Fibroblast of the aortic adventitia (primary cell): ENCODE data around the gene EFCAB9. TPM values are rescaled to one million over a fixed set of nuclear protein-coding genes. Genes with fewer than 3 reads are reported as not detected.

Source experiments
- DNase-seq: peaks from one replicate; pipeline ENCODE4 v3.0.0-alpha.2; 2010; ENCODE audit warnings: low read depth
- H3K4me3 ChIP-seq: 2 replicates; pipeline ENCODE4 v1.5.1; 2011; ENCODE audit warnings: low read depth, mild to moderate bottlenecking, control low read depth, low read length, moderate library complexity
- CTCF ChIP-seq: IDR thresholded peaks from 2 replicates; pipeline ENCODE4 v1.5.1; 2011; ENCODE audit warnings: mild to moderate bottlenecking, low read length, control low read depth, inconsistent platforms; ENCODE audit not compliant: insufficient read depth
- small RNA-seq: library from RNA; depleted of rRNA; stranded (forward); fragments of <200 nt; gene quantifications from one replicate; pipeline ENCODE3, GENCODE V24; 2012
- total RNA-seq: library from RNA; depleted of rRNA; stranded (reverse); fragments of >200 nt; gene quantifications from 2 replicates; pipeline ENCODE4 v1.2.3, GENCODE V29; 2012; ENCODE audit warnings: low replicate concordance

EFCAB9 gene
- total RNA-seq, 1 donor: not detected

- DNase-seq: no peak
- H3K4me3 ChIP-seq: no peak overlapping the region
- TF ChIP-seq CTCF: no peak
Measured at GRCh38 chr5:172248637-172249036, 54.7 kb downstream of the EFCAB9 start.

DNA sequence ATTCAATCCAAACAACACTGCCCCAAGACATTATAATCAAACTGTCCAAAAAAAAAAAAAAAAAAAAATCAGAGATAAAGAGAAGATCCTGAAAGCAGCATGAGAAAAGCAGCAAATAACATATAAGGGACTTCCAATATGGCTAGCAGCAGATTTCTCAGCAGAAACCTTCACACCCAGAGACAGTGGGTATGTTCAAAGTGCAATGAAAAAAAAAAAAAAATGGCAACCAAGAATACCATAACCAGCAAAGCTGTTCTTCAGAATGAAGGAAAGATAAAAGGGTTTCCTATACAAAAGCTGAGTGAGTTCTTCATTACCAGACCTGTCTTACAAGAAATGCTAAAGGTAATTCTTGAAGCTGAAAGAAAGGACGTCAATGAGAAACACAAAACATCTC, 57.4 kb downstream of the EFCAB9 start:
- no peak overlapping the region for H3K4me3 ChIP-seq
- TF ChIP-seq CTCF: no peak
- no peak for DNase-seq

- no peak for DNase-seq
- TF ChIP-seq CTCF: no peak
Measured at GRCh38 chr5:172252501-172252900, 58.5 kb downstream of the EFCAB9 start.

More at GRCh38 chr5:172252501-172252900, 58.5 kb downstream of the EFCAB9 start:
- no peak overlapping the region for H3K4me3 ChIP-seq

Small RNAs within 50 kb of the gene (small RNA-seq; reads per million reads assigned to genes)
- not detected for gene RF00191

Other genes with a start within 250 kb of the EFCAB9 start
- 64.8 and 68.4 TPM in 2 replicates for gene FBXW11, start 187.5 kb upstream of the EFCAB9 start, total RNA-seq
- 16.0 and 17.0 TPM in 2 replicates for gene STK10, start 5.9 kb upstream of the EFCAB9 start, total RNA-seq
- 21.5 and 28.4 TPM in 2 replicates for gene UBTD2, start 89.6 kb downstream of the EFCAB9 start, total RNA-seq